Esophagus squamous epithelium (tissue), 4 donors: ENCODE data around the gene UBAC2.

ENCODE experiments used
- POLR2A ChIP-seq, 4 donors: fragments of 450-650 bp; IDR thresholded peaks; one replicate each; pipeline ENCODE4 v1.6.1; 2017; ENCODE audit warnings: antibody characterized with exemption in 4 of 4, mild to moderate bottlenecking in 4 of 4, moderate library complexity in 3 of 4
- TF ChIP-seq, protein P1 (sequence below), 6 experiments: fragments of 450-650 bp in 4 of 6; fragments of 200-600 bp in 2 of 6; sonication (generic) in 2 of 6; IDR thresholded peaks; one replicate each; pipeline ENCODE4 v1.5.1; 2016 to 2019; ENCODE audit warnings: antibody characterized with exemption in 6 of 6, mild to moderate bottlenecking in 4 of 6, moderate library complexity in 4 of 6

DNA sequence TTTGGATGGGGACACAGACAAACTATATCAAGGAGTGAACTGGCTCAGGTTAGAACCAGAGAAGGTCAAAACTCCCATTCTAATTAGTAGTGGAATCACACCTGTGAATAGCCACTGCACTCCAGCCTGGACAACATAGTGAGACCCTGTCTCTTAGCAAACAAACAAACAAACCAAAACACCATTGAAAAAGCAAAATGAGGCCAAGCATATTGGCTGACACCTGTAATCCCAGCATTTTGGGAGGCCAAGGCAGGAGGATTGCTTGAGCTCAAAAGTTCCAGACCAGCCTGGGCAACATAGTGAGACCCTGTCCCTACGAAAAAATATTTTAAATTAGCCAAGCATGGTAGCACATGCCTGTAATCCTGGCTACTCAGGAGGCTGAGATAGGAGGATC, 39.1 kb upstream of the UBAC2 start:
- TF ChIP-seq, protein P1, sequence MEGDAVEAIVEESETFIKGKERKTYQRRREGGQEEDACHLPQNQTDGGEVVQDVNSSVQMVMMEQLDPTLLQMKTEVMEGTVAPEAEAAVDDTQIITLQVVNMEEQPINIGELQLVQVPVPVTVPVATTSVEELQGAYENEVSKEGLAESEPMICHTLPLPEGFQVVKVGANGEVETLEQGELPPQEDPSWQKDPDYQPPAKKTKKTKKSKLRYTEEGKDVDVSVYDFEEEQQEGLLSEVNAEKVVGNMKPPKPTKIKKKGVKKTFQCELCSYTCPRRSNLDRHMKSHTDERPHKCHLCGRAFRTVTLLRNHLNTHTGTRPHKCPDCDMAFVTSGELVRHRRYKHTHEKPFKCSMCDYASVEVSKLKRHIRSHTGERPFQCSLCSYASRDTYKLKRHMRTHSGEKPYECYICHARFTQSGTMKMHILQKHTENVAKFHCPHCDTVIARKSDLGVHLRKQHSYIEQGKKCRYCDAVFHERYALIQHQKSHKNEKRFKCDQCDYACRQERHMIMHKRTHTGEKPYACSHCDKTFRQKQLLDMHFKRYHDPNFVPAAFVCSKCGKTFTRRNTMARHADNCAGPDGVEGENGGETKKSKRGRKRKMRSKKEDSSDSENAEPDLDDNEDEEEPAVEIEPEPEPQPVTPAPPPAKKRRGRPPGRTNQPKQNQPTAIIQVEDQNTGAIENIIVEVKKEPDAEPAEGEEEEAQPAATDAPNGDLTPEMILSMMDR (IDR thresholded peaks at IDR 0.05) = no peak
- TF ChIP-seq POLR2A (IDR thresholded peaks at IDR 0.05) = no peak
